H1 (cell line): ENCODE measurements around the gene CAPN14.

Experiments
- CEBPB ChIP-seq: IDR thresholded peaks from 2 replicates; pipeline ENCODE4 v1.6.1; 2012; ENCODE audit warnings: low read depth, low read length
- CTCF ChIP-seq, 3 experiments: IDR thresholded peaks; 1 replicate in 2 of 3; 2 replicates in 1 of 3; pipeline versions ENCODE4 v1.5.1 to v1.6.1; 2011; ENCODE audit warnings: low read length in 3 of 3, mild to moderate bottlenecking in 3 of 3, inconsistent platforms in 2 of 3, low read depth in 1 of 3, moderate library complexity in 1 of 3; ENCODE audit not compliant: insufficient read depth in 1 of 3; ENCODE audit errors: control extremely low read depth in 1 of 3
- EZH2 ChIP-seq: fragments of 200-600 bp; sonication (generic); IDR thresholded peaks from 2 replicates; pipeline ENCODE4 v1.7.1; 2012; ENCODE audit warnings: low read depth, mild to moderate bottlenecking, moderate library complexity, low read length, inconsistent platforms; ENCODE audit not compliant: severe bottlenecking
- FOSL1 ChIP-seq: IDR thresholded peaks from 2 replicates; pipeline ENCODE4 v1.6.1; 2011; ENCODE audit warnings: mild to moderate bottlenecking, low read depth, low read length, moderate library complexity; ENCODE audit not compliant: insufficient read depth
- JUN ChIP-seq: IDR thresholded peaks from 2 replicates; pipeline ENCODE4 v1.6.1; 2011; ENCODE audit warnings: low read depth, mild to moderate bottlenecking, improper control_type of control experiment, low read length
- MAFK ChIP-seq: IDR thresholded peaks from 2 replicates; pipeline ENCODE4 v1.6.1; 2012; ENCODE audit warnings: low read depth, mild to moderate bottlenecking, improper control_type of control experiment, low read length
- POLR2A ChIP-seq, 2 experiments: IDR thresholded peaks; 1 replicate in 1 of 2; 2 replicates in 1 of 2; pipeline ENCODE4 v1.6.1; 2011; ENCODE audit warnings: low read depth in 2 of 2, low read length in 2 of 2, mild to moderate bottlenecking in 2 of 2; ENCODE audit errors: control extremely low read depth in 1 of 2
- POLR2AphosphoS5 ChIP-seq: IDR thresholded peaks from 2 replicates; pipeline ENCODE4 v1.6.1; 2011; ENCODE audit warnings: low read depth, low read length
- RFX5 ChIP-seq: IDR thresholded peaks from 2 replicates; pipeline ENCODE4 v1.6.1; 2011; ENCODE audit warnings: low read depth, low read length, improper control_type of control experiment, borderline replicate concordance
- SAP30 ChIP-seq: fragments of 300-600 bp; sonication (generic); IDR thresholded peaks from 2 replicates; pipeline ENCODE4 v1.7.1; 2012; ENCODE audit warnings: low read length, moderate library complexity, mild to moderate bottlenecking, inconsistent platforms; ENCODE audit not compliant: insufficient read depth, insufficient replicate concordance
- SUZ12 ChIP-seq: fragments of 200-600 bp; sonication (generic); IDR thresholded peaks from 2 replicates; pipeline ENCODE4 v1.6.1; 2012; ENCODE audit warnings: mild to moderate bottlenecking, inconsistent platforms, low read length, moderate library complexity, mixed read lengths
- ZNF274 ChIP-seq: IDR thresholded peaks from 2 replicates; pipeline ENCODE4 v1.7.0; 2012; ENCODE audit warnings: low read length, borderline replicate concordance; ENCODE audit errors: extremely low read depth
- TF ChIP-seq, protein P1 (sequence below): IDR thresholded peaks from 2 replicates; pipeline ENCODE4 v1.6.1; 2012; ENCODE audit warnings: inconsistent platforms
- TF ChIP-seq, protein P2 (sequence below): IDR thresholded peaks from 2 replicates; pipeline ENCODE4 v1.6.1; 2011; ENCODE audit warnings: low read length, improper control_type of control experiment

- TF ChIP-seq CTCF (IDR thresholded peaks at IDR 0.05; ENCODE audit: control extremely low read depth in 1 of 3, insufficient read depth in 1 of 3, low read depth in 1 of 3, low read length in 3 of 3) (no peak), FOSL1 (no peak), SAP30 (no peak), POLR2AphosphoS5 (no peak), ZNF274 (no peak), EZH2 (no peak), CEBPB (no peak), MAFK (no peak), JUN (no peak), SUZ12 (no peak), POLR2A (IDR thresholded peaks at IDR 0.05; ENCODE audit: control extremely low read depth in 1 of 2, low read depth in 2 of 2, low read length in 2 of 2) (no peak), RFX5 (no peak)
- TF ChIP-seq, protein P1, sequence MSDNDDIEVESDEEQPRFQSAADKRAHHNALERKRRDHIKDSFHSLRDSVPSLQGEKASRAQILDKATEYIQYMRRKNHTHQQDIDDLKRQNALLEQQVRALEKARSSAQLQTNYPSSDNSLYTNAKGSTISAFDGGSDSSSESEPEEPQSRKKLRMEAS: no peak
- TF ChIP-seq, protein P2, sequence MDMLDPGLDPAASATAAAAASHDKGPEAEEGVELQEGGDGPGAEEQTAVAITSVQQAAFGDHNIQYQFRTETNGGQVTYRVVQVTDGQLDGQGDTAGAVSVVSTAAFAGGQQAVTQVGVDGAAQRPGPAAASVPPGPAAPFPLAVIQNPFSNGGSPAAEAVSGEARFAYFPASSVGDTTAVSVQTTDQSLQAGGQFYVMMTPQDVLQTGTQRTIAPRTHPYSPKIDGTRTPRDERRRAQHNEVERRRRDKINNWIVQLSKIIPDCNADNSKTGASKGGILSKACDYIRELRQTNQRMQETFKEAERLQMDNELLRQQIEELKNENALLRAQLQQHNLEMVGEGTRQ: no peak
Observed at GRCh38 chr2:31191931-31192330, 25.4 kb downstream of the CAPN14 start.
